NCI-H2171 (cell line): ENCODE data around the gene ELFN1.
A peak's percentile ranks its signal among the peaks of the same experiment; 100 is the strongest.

Source experiments
- DNase-seq: peaks from one replicate; lab custom pipeline; 2025; lab: John Stamatoyannopoulos, UW

The ELFN1 gene

DNA sequence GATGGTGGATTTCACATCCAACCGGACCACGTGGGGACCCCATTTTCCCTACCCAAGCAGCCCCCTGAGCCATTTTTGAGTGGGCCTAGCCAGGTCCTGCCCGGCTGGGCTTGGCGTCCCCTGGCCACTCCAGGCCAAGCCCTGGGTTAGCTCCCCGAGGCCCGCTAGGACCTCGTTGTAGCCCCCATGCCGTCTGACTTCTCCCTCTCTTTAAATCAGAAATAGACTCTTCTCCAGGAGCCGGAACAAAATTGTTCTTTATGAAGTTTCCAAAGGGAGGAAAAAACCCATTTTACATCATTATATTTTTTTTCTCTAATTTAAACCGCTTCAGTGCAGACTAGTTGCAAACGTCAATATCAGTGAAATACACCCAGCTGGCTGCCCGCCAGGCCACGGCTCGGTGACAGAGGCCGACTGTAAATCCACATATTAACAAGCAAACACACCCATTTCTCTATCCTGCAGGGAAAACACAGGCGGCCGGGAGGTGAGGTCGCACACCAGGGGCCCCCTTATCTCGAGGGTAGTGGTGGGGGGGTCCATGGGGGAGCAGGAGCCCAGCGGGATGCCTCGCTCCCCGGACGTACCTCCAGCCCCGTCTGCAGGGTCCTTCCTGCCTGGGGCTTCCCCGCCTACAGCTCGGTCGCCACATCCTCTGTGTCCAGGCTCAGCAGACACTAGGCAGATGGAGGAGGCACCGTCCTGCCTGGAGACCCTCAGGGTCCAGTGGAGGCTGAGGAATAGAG is 72.7 kb downstream of the ELFN1 start:
- DNase-seq, result peak; percentile 33

- DNase-seq, result no peak
Measured at GRCh38 chr7:1743481-1744230, 73.6 kb downstream of the ELFN1 start.

DNA sequence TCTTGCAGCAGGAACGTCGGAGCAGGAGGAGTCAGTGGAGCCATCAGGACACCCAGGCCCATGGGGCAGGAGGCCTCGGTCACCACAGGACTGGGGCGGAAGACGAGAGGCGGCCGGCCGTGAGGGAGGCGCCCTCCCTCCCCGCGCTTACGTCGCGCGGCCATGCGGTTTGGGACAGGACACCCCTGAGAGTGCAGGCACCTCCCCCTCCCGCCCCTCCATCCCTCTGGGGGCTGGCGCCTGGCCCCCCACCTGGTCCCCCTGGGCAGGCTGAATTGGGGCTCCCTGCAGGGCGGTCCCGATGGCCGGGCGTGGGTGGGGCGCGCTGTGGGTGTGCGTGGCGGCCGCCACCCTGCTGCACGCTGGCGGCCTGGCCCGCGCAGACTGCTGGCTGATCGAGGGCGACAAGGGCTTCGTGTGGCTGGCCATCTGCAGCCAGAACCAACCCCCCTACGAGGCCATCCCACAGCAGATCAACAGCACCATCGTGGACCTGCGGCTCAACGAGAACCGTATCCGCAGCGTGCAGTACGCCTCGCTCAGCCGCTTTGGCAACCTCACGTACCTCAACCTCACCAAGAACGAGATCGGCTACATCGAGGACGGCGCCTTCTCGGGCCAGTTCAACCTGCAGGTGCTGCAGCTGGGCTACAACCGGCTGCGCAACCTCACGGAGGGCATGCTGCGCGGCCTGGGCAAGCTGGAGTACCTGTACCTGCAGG is 74.4 kb downstream of the ELFN1 start:
- DNase-seq, result no peak

- no peak for DNase-seq
Measured at GRCh38 chr7:1745018-1745532, 75.0 kb downstream of the ELFN1 start.

GRCh38 chr7:1745576-1746490 is 75.8 kb downstream of the ELFN1 start:
- no peak for DNase-seq

- DNase-seq, result no peak
Measured at GRCh38 chr7:1746491-1746975, 76.5 kb downstream of the ELFN1 start.

DNA sequence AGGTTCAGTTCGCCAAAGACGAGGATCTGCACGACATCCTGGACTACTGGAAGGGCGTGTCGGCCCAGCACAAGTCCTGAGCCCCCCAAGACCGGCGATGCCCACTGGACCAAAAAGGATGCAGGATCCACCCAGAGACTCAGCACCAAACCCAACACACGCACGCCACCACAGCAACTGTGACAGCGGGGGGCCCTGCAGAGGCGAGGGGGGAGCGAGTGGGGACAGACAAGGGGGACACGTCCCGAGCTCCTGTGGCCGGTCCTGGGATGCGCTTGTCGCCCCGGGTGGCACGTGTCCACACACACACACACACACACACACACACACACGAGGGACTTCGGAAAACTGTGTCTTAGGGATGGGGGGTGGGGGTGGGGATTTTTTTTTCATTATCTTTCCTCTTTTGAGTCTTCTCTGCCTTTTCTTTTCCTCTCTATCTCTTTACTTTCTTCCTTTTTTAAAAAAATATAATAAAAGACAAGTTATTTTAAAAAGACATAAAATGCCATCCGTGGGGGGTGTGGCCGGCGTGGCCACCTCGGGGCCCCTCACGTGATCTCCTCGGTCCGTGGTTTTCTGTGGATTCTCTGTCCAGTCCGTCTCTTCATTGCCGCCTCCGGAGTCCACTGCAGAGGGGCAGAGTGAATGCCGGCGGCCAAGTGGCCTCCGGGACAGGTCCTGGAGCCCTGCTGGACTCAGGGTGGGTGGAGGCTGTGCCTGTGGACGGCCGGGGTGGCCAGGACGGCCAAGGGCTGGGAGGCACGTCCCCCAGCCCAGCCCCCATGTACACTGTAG is 77.1 kb downstream of the ELFN1 start:
- no peak for DNase-seq

- no peak for DNase-seq
Measured at GRCh38 chr7:1748076-1748838, 78.2 kb downstream of the ELFN1 start.

GRCh38 chr7:1748839-1749173 is 78.7 kb downstream of the ELFN1 start:
- no peak for DNase-seq

GRCh38 chr7:1749351-1749863 is 79.3 kb downstream of the ELFN1 start:
- DNase-seq, result no peak

DNA sequence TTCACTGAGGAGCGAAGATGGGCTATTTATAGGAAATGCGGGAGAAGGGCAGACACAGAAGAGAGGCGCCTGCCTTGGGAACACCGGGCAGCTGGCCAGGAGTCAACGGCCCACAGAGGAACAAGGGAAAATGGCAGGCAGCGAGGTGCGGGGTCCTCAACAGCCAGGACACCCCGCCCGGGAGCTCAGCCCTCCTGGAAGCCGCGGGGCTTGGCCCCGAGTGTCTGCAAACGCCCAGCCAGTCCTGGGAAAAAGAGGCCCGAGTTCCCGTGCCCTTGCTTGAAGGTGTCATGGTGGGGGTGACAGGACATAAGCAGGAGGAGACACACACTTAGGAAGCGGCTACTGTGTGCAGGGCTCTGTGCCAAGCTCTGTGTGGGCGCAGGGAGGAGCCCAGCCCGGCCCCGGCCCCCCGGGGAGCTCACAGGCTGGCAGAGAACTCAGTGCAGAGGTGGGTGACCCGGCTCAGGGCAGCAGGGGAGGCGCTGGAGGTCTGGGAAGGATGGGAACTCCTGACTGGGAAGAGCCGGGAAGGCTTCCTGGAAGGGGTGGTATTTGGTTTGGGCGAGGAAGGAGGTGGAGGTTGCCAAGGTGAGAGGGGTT is 79.9 kb downstream of the ELFN1 start:
- DNase-seq, result no peak

GRCh38 chr7:1750541-1751021 is 80.5 kb downstream of the ELFN1 start:
- DNase-seq, result no peak

GRCh38 chr7:1752111-1752510 is 82.0 kb downstream of the ELFN1 start:
- no peak for DNase-seq

DNA sequence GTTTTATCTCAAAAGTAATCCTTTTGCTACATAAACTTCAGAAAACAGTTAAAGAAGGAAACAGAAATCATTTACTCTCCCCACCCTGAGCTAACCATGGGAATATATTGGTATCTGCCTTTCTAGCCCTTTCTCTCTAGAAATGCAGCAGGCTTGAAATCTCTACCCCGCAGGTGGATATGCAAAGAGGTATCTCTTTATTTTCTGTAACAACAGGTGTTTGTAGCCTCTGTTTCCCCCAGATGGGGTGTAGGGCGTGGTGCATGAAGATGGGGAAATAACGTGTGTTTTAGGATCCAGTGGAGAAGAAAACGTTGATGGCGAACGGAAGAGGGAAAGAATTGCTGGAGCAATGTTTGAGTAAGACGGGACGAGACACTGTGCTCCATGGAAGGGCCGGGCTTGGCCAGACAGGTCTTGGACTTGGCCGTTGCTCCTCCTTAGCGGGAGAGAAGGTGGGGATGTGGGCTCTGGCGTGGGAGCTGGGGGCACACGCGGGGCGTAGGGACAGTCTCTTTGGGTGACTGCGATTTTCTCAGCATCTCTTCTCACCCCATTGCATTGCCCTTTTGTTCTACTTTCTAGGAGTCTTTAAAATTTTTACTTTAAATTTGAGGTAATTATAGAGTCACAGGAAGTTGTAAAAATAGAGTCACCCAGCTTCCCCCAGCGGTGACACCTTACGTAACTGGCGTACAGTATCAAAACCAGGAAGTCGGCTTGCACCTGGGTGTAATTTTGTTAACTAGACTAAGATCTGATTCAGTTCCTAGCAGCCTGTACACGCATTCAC is 82.9 kb downstream of the ELFN1 start:
- no peak for DNase-seq

GRCh38 chr7:1753564-1753867 is 83.4 kb downstream of the ELFN1 start:
- no peak for DNase-seq

- DNase-seq, result no peak
Measured at GRCh38 chr7:1754345-1754908, 84.3 kb downstream of the ELFN1 start.

DNA sequence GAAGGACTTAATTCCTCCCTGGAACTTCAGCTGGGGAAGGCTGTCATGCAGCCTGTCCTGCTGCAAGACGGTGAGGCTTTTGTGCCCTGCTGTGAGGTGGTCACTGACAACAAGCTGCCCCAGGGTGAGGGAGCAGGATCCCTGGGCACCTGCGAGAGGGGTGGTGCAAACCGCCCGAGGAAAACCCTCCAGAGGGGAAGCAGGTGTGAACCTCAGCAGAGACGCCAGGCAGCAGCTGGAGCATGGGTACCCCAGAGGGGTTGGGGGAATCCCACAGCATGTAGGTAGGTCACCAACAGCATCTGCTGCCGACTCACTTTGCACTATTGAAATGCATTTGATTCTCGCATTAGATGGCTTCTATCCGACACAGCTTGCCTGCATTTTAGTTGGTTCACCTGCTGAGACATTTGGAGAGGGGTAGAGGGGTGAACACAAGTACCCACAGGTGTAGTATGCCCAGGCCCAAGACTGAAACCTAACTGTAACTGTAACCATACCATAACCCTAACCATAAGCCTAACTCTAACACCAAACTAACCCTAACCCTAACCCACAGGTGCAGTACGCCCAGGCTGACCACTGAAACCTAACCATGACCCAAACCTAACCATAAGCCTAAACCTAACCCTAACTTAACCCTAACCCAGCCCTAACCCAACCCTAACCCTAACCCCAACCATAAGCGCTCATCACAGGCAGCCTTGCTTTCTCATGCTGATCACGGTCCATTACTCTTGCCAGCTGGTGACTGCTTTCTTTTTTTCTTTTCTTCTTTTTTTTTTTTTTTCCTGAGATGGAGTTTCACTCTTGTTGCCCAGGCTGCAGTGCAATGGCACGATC is 85.9 kb downstream of the ELFN1 start:
- DNase-seq, result peak; percentile 74
